ENCODE data around the gene ARMC5.

GRCh38 chr16:31484491-31485171, 25.3 kb downstream of the ARMC5 start:
- TF ChIP-seq, protein P1, sequence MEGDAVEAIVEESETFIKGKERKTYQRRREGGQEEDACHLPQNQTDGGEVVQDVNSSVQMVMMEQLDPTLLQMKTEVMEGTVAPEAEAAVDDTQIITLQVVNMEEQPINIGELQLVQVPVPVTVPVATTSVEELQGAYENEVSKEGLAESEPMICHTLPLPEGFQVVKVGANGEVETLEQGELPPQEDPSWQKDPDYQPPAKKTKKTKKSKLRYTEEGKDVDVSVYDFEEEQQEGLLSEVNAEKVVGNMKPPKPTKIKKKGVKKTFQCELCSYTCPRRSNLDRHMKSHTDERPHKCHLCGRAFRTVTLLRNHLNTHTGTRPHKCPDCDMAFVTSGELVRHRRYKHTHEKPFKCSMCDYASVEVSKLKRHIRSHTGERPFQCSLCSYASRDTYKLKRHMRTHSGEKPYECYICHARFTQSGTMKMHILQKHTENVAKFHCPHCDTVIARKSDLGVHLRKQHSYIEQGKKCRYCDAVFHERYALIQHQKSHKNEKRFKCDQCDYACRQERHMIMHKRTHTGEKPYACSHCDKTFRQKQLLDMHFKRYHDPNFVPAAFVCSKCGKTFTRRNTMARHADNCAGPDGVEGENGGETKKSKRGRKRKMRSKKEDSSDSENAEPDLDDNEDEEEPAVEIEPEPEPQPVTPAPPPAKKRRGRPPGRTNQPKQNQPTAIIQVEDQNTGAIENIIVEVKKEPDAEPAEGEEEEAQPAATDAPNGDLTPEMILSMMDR (IDR thresholded peaks at IDR 0.05) = no peak
- TF ChIP-seq EZH2phosphoT487 (IDR thresholded peaks at IDR 0.05) (no peak), EZH2 (IDR thresholded peaks at IDR 0.05) (no peak)
